ENCODE data around the gene COMMD3.

COMMD3 gene

GRCh38 chr10:22319980-22320558 lies 3.9 kb downstream of the COMMD3 start:
- peak; percentile 13 for DNase-seq (ENCODE audit: low spot score)

GRCh38 chr10:22320591-22321155 lies 4.5 kb downstream of the COMMD3 start, which contains the start of gene BMI1:
Gene BMI1, plus strand, starts transcription at chr10:22321099. Its CDS starts 5,351 bp downstream, at chr10:22326450.
- peak; percentile 74 for DNase-seq (ENCODE audit: low spot score)

- DNase-seq (ENCODE audit: low spot score), result peak; percentile 64
Observed at GRCh38 chr10:22321156-22321923, 5.2 kb downstream of the COMMD3 start.

- DNase-seq (ENCODE audit: low spot score), result peak; percentile 23
Observed at GRCh38 chr10:22321924-22322640, 5.9 kb downstream of the COMMD3 start.

GRCh38 chr10:22322641-22323160 lies 6.5 kb downstream of the COMMD3 start:
- peak; percentile 92 for DNase-seq (ENCODE audit: low spot score)

- DNase-seq (ENCODE audit: low spot score), result no peak
Observed at GRCh38 chr10:22323538-22324305, 7.5 kb downstream of the COMMD3 start.

GRCh38 chr10:22324413-22324812 lies 8.2 kb downstream of the COMMD3 start:
- DNase-seq (ENCODE audit: low spot score), result no peak

GRCh38 chr10:22324893-22325271 lies 8.7 kb downstream of the COMMD3 start:
- DNase-seq (ENCODE audit: low spot score), result no peak

GRCh38 chr10:22325272-22326144 lies 9.3 kb downstream of the COMMD3 start:
- DNase-seq (ENCODE audit: low spot score), result peak; percentile 63

GRCh38 chr10:22326145-22326702 lies 10.0 kb downstream of the COMMD3 start:
- peak; percentile 7 for DNase-seq (ENCODE audit: low spot score)

GRCh38 chr10:22329150-22329549 lies 13.0 kb downstream of the COMMD3 start:
- DNase-seq (ENCODE audit: low spot score), result no peak

- DNase-seq (ENCODE audit: low spot score), result no peak
Observed at GRCh38 chr10:22332116-22332692, 16.0 kb downstream of the COMMD3 start.

GRCh38 chr10:22333167-22333974 lies 17.2 kb downstream of the COMMD3 start:
- no peak for DNase-seq (ENCODE audit: low spot score)

- DNase-seq (ENCODE audit: low spot score), result no peak
Observed at GRCh38 chr10:22333975-22334282, 17.7 kb downstream of the COMMD3 start.

GRCh38 chr10:22334414-22335172 lies 18.4 kb downstream of the COMMD3 start:
- DNase-seq (ENCODE audit: low spot score), result no peak

GRCh38 chr10:22335173-22335933 lies 19.2 kb downstream of the COMMD3 start:
- no peak for DNase-seq (ENCODE audit: low spot score)

GRCh38 chr10:22338185-22338900 lies 22.2 kb downstream of the COMMD3 start:
- no peak for DNase-seq (ENCODE audit: low spot score)
